K562 (cell line): ENCODE data around the gene NTSR2. TPM values are rescaled to one million over a fixed set of nuclear protein-coding genes. Genes with fewer than 3 reads are reported as not detected.

Experiments used
- ATF1 ChIP-seq, 2 experiments: fragments of 450-650 bp in 1 of 2; IDR thresholded peaks; 2 replicates each; pipeline ENCODE4 v1.6.1; 2016; ENCODE audit warnings: missing compliant biosample characterization in 1 of 2, missing genetic modification characterization in 1 of 2
- CBFA2T3 ChIP-seq: fragments of 450-650 bp; IDR thresholded peaks from 2 replicates; pipeline ENCODE4 v1.6.1; 2017
- CXXC5 ChIP-seq: fragments of 250-450 bp; sonication (Bioruptor Pico); IDR thresholded peaks from 2 replicates; pipeline ENCODE4 v1.8.0; 2022; ENCODE audit warnings: inconsistent platforms, mild to moderate bottlenecking, moderate library complexity
- GABPB1 ChIP-seq: sonication (generic); formaldehyde crosslinking; IDR thresholded peaks from 2 replicates; pipeline ENCODE4 v1.8.0; 2022; ENCODE audit warnings: mild to moderate bottlenecking, missing genetic modification reagents
- HDAC8 ChIP-seq: fragments of 450-650 bp; IDR thresholded peaks from 2 replicates; pipeline ENCODE4 v1.6.1; 2016; ENCODE audit warnings: mild to moderate bottlenecking, missing genetic modification characterization, moderate library complexity, missing compliant biosample characterization
- POLR2H ChIP-seq: IDR thresholded peaks from 2 replicates; pipeline ENCODE4 v1.6.1; 2016; ENCODE audit warnings: missing genetic modification characterization, low read depth, mild to moderate bottlenecking, control low read depth, missing compliant biosample characterization, moderate library complexity
- SOX6 ChIP-seq: fragments of 450-650 bp; IDR thresholded peaks from 2 replicates; pipeline ENCODE4 v1.6.1; 2014; ENCODE audit warnings: mild to moderate bottlenecking
- SP1 ChIP-seq: sonication (generic); formaldehyde crosslinking; IDR thresholded peaks from 2 replicates; pipeline ENCODE4 v1.8.1; 2022; ENCODE audit warnings: mild to moderate bottlenecking, missing genetic modification reagents
- TAL1 ChIP-seq: fragments of 450-650 bp; IDR thresholded peaks from 2 replicates; pipeline ENCODE4 v1.6.1; 2016; ENCODE audit warnings: mild to moderate bottlenecking
- polyA plus RNA-seq, 8 experiments: library from polyadenylated mRNA; depleted of rRNA in 4 of 8; stranded (reverse) in 5 of 8; unstranded in 3 of 8; fragments of >200 nt; fragmentation: Nextera tagmentation in 2 of 8; fragmentation: Illumina TruSeq in 1 of 8; extraction: Ambion mirVana in 2 of 8; extraction: Trizol in 1 of 8; gene quantifications; 2 replicates each; pipeline versions ENCODE4 v1.2.1 to v1.2.3, GENCODE V29; 2011 to 2014; ENCODE audit warnings: inconsistent platforms in 1 of 8, missing spikeins in 1 of 8
- total RNA-seq, 7 experiments: library from RNA; depleted of rRNA in 6 of 7; stranded (reverse); fragments of >200 nt in 6 of 7; fragmentation: Illumina TruSeq in 2 of 7; extraction: Trizol in 2 of 7; gene quantifications; 2 replicates each; pipeline versions ENCODE4 v1.2.1 to v1.2.3, GENCODE V29; 2011 to 2021; ENCODE audit warnings: low replicate concordance in 1 of 7
- TF ChIP-seq, protein P1 (sequence below): fragments of 450-650 bp; formaldehyde crosslinking; IDR thresholded peaks from 2 replicates; pipeline ENCODE4 v1.4.0; 2020; ENCODE audit warnings: mild to moderate bottlenecking, moderate library complexity
- TF ChIP-seq, protein P2 (sequence below): sonication (generic); formaldehyde crosslinking; IDR thresholded peaks from 2 replicates; pipeline ENCODE4 v1.8.0; 2022; ENCODE audit warnings: missing genetic modification reagents, mild to moderate bottlenecking, moderate library complexity, borderline replicate concordance
- TF ChIP-seq, protein P3 (sequence below), 2 experiments: fragments of 450-650 bp; formaldehyde crosslinking in 1 of 2; IDR thresholded peaks; 2 replicates each; pipeline versions ENCODE4 v1.4.0 to v1.6.1; 2014 to 2020; ENCODE audit warnings: mild to moderate bottlenecking in 2 of 2, borderline replicate concordance in 1 of 2, low read depth in 1 of 2
- TF ChIP-seq, protein P4 (sequence below): fragments of 250-450 bp; sonication (Bioruptor Pico); IDR thresholded peaks from 2 replicates; pipeline ENCODE4 v1.9.0; 2021; ENCODE audit warnings: mild to moderate bottlenecking, inconsistent platforms

Gene NTSR2
- total and polyA plus RNA-seq, 9 of the 15 experiments (the other 6 are each of a cell fraction or from before 2014, with no cell fraction given) = not detected

DNA sequence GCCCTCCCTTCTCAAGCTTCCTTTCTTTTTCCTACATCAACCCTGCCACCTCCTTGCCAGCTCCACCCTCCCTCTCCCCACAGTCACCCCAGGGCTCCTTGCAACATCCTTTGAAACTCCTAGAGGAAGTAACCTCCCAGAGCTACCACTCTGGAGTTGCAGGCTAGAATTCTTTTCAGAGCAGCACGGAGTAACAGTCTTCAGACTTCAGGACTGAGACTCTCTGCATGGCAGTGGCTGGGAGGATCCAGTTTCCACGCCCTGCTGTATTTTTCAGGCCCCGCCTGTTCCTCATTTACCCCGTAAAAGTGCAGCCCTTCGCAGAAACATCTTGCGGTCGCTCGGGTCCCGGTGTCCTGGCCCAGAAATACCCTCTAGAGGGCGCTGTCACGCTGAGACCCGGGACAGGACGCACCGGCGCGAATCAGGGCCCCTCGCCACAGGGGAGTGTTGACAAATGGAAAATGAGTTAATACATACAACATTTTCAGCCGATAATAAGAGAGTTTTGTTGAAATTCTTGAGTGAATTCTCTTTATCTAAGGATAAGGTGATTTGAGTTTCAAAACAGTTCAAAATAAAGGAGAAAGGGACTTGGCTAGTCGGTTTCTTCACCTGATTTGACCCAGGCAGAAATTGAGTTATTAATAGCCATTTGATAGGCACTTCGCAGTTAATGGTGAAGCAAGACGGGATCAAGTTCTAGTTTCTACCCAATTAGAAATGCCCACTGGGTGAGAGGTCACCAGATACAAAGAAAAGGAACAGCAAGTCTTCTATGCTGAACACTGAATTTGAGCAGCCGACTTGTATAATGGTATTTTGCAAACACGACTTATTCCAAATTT is 18.5 kb upstream of the NTSR2 start (continued):
- TF ChIP-seq, protein P1, sequence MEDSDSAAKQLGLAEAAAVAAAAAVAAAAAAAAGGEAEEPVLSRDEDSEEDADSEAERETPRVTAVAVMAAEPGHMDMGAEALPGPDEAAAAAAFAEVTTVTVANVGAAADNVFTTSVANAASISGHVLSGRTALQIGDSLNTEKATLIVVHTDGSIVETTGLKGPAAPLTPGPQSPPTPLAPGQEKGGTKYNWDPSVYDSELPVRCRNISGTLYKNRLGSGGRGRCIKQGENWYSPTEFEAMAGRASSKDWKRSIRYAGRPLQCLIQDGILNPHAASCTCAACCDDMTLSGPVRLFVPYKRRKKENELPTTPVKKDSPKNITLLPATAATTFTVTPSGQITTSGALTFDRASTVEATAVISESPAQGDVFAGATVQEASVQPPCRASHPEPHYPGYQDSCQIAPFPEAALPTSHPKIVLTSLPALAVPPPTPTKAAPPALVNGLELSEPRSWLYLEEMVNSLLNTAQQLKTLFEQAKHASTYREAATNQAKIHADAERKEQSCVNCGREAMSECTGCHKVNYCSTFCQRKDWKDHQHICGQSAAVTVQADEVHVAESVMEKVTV (CRISPR knock-in tag) = peak; percentile 63
- TF ChIP-seq SOX6 (peak; percentile 24; the same call in 1 of the 2 replicates), SP1 (CRISPR knock-in tag) (peak; percentile 49; the same call in 1 of the 2 replicates), HDAC8 (tag) (no peak), TAL1 (no peak), POLR2H (tag) (no peak), GABPB1 (CRISPR knock-in tag) (peak; percentile 63; the same call in 1 of the 2 replicates), CBFA2T3 (no peak), CXXC5 (peak; percentile 79), ATF1 (CRISPR knock-in tag; IDR thresholded peaks at IDR 0.05) (no peak), ATF1 (tag; IDR thresholded peaks at IDR 0.05) (peak; percentile 43)
- TF ChIP-seq, protein P2, sequence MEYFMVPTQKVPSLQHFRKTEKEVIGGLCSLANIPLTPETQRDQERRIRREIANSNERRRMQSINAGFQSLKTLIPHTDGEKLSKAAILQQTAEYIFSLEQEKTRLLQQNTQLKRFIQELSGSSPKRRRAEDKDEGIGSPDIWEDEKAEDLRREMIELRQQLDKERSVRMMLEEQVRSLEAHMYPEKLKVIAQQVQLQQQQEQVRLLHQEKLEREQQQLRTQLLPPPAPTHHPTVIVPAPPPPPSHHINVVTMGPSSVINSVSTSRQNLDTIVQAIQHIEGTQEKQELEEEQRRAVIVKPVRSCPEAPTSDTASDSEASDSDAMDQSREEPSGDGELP (CRISPR knock-in tag) = peak; percentile 64; the same call in 1 of the 2 replicates
- TF ChIP-seq, protein P3, sequence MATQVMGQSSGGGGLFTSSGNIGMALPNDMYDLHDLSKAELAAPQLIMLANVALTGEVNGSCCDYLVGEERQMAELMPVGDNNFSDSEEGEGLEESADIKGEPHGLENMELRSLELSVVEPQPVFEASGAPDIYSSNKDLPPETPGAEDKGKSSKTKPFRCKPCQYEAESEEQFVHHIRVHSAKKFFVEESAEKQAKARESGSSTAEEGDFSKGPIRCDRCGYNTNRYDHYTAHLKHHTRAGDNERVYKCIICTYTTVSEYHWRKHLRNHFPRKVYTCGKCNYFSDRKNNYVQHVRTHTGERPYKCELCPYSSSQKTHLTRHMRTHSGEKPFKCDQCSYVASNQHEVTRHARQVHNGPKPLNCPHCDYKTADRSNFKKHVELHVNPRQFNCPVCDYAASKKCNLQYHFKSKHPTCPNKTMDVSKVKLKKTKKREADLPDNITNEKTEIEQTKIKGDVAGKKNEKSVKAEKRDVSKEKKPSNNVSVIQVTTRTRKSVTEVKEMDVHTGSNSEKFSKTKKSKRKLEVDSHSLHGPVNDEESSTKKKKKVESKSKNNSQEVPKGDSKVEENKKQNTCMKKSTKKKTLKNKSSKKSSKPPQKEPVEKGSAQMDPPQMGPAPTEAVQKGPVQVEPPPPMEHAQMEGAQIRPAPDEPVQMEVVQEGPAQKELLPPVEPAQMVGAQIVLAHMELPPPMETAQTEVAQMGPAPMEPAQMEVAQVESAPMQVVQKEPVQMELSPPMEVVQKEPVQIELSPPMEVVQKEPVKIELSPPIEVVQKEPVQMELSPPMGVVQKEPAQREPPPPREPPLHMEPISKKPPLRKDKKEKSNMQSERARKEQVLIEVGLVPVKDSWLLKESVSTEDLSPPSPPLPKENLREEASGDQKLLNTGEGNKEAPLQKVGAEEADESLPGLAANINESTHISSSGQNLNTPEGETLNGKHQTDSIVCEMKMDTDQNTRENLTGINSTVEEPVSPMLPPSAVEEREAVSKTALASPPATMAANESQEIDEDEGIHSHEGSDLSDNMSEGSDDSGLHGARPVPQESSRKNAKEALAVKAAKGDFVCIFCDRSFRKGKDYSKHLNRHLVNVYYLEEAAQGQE (IDR thresholded peaks at IDR 0.05; ENCODE audit: borderline replicate concordance) = peak; percentile 64; the same call in 1 of the 2 replicates
- TF ChIP-seq, protein P3 (CRISPR knock-in tag; IDR thresholded peaks at IDR 0.05; ENCODE audit: low read depth) = no peak
- TF ChIP-seq, protein P4, sequence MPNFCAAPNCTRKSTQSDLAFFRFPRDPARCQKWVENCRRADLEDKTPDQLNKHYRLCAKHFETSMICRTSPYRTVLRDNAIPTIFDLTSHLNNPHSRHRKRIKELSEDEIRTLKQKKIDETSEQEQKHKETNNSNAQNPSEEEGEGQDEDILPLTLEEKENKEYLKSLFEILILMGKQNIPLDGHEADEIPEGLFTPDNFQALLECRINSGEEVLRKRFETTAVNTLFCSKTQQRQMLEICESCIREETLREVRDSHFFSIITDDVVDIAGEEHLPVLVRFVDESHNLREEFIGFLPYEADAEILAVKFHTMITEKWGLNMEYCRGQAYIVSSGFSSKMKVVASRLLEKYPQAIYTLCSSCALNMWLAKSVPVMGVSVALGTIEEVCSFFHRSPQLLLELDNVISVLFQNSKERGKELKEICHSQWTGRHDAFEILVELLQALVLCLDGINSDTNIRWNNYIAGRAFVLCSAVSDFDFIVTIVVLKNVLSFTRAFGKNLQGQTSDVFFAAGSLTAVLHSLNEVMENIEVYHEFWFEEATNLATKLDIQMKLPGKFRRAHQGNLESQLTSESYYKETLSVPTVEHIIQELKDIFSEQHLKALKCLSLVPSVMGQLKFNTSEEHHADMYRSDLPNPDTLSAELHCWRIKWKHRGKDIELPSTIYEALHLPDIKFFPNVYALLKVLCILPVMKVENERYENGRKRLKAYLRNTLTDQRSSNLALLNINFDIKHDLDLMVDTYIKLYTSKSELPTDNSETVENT (CRISPR knock-in tag) = no peak
